Osteocyte (in vitro differentiated cells): ENCODE data around the gene ESRP2. TPM values are rescaled to one million over a fixed set of nuclear protein-coding genes. Genes with fewer than 3 reads are reported as not detected.

ENCODE experiments used
- DNase-seq: peaks from one replicate; pipeline ENCODE4 v3.0.0; 2021; ENCODE audit warnings: mixed read lengths; ENCODE audit not compliant: unreplicated experiment; ENCODE audit errors: extremely low spot score
- H3K27ac Mint-ChIP-seq: one replicate; pipeline ENCODE4 v1.8.0; 2021; ENCODE audit warnings: mild to moderate bottlenecking, mixed read lengths; ENCODE audit not compliant: unreplicated experiment
- H3K27me3 Mint-ChIP-seq: one replicate; pipeline ENCODE4 v1.8.0; 2021; ENCODE audit warnings: mixed read lengths; ENCODE audit not compliant: unreplicated experiment
- H3K36me3 Mint-ChIP-seq: one replicate; pipeline ENCODE4 v1.8.0; 2021; ENCODE audit warnings: mixed read lengths; ENCODE audit not compliant: unreplicated experiment
- H3K4me1 Mint-ChIP-seq: one replicate; pipeline ENCODE4 v1.8.0; 2021; ENCODE audit warnings: mixed read lengths; ENCODE audit not compliant: unreplicated experiment
- H3K4me3 Mint-ChIP-seq: one replicate; pipeline ENCODE4 v1.8.0; 2021; ENCODE audit warnings: mild to moderate bottlenecking, moderate library complexity, mixed read lengths; ENCODE audit not compliant: unreplicated experiment
- H3K9me3 Mint-ChIP-seq: one replicate; pipeline ENCODE4 v1.8.0; 2021; ENCODE audit warnings: mixed read lengths; ENCODE audit not compliant: unreplicated experiment
- total RNA-seq: library from RNA; stranded (reverse); gene quantifications from 2 replicates; pipeline ENCODE4 v1.2.1, GENCODE V29; 2021
- TF ChIP-seq, protein P1 (sequence below): fragments of 200-600 bp; sonication (generic); IDR thresholded peaks from 2 replicates; pipeline ENCODE4 v1.5.0; 2021; ENCODE audit warnings: antibody characterized with exemption, mild to moderate bottlenecking, moderate library complexity

Gene ESRP2
- total RNA-seq, 1 donor from 2014 or later, result 0.24 TPM

GRCh38 chr16:68238029-68238345, 2.1 kb upstream of the ESRP2 start:
- Mint-ChIP-seq H3K27me3 (no peaks in the 10 kb centered on the region), H3K4me3 (peak overlapping the region; percentile 84), H3K9me3 (no peaks in the 10 kb centered on the region), H3K27ac (peak overlapping the region; percentile 97), H3K4me1 (peaks cover 20% of the 10 kb centered on the region), H3K36me3 (no peaks in the 10 kb centered on the region)
- TF ChIP-seq, protein P1, sequence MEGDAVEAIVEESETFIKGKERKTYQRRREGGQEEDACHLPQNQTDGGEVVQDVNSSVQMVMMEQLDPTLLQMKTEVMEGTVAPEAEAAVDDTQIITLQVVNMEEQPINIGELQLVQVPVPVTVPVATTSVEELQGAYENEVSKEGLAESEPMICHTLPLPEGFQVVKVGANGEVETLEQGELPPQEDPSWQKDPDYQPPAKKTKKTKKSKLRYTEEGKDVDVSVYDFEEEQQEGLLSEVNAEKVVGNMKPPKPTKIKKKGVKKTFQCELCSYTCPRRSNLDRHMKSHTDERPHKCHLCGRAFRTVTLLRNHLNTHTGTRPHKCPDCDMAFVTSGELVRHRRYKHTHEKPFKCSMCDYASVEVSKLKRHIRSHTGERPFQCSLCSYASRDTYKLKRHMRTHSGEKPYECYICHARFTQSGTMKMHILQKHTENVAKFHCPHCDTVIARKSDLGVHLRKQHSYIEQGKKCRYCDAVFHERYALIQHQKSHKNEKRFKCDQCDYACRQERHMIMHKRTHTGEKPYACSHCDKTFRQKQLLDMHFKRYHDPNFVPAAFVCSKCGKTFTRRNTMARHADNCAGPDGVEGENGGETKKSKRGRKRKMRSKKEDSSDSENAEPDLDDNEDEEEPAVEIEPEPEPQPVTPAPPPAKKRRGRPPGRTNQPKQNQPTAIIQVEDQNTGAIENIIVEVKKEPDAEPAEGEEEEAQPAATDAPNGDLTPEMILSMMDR, result no peak
- no peak for DNase-seq

GRCh38 chr16:68237243-68238028, 1.5 kb upstream of the ESRP2 start:
- Mint-ChIP-seq H3K36me3 (no peaks in the 10 kb centered on the region), H3K4me3 (peak overlapping the region; percentile 84), H3K27me3 (no peaks in the 10 kb centered on the region), H3K27ac (peak overlapping the region; percentile 97), H3K9me3 (no peaks in the 10 kb centered on the region), H3K4me1 (peaks cover 20% of the 10 kb centered on the region)
- peak; percentile 99 for DNase-seq
- TF ChIP-seq, protein P1, result no peak

DNA sequence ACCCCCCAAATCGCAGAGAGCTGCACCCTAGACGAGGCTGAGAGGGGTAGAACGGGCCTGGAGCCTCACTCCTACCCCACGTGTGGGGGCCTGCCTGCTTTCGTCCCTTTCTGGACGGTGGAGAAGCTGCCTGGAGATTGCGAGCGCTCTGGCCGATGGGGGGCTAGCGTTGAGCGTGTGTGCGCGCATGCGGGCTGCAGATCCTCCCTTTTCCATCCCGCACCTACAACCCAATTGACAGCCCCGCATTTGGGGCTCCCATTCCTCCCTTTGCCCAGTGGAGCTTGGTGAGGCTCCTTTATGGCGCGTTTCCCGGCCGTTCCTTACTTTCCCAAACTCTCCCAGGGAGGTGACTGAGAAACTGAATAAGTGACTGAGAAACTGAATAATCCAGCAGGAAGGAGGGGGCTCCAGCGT, 907 bp upstream of the ESRP2 start:
- DNase-seq, result no peak
- peaks cover 20% of the 10 kb centered on the region for H3K4me1 Mint-ChIP-seq
- H3K4me3 Mint-ChIP-seq, result peak overlapping the region; percentile 84
- no peaks in the 10 kb centered on the region for H3K9me3 Mint-ChIP-seq
- H3K27ac Mint-ChIP-seq, result peak overlapping the region; percentile 89
- no peaks in the 10 kb centered on the region for H3K36me3 Mint-ChIP-seq
- no peaks in the 10 kb centered on the region for H3K27me3 Mint-ChIP-seq
- TF ChIP-seq, protein P1, result no peak

DNA sequence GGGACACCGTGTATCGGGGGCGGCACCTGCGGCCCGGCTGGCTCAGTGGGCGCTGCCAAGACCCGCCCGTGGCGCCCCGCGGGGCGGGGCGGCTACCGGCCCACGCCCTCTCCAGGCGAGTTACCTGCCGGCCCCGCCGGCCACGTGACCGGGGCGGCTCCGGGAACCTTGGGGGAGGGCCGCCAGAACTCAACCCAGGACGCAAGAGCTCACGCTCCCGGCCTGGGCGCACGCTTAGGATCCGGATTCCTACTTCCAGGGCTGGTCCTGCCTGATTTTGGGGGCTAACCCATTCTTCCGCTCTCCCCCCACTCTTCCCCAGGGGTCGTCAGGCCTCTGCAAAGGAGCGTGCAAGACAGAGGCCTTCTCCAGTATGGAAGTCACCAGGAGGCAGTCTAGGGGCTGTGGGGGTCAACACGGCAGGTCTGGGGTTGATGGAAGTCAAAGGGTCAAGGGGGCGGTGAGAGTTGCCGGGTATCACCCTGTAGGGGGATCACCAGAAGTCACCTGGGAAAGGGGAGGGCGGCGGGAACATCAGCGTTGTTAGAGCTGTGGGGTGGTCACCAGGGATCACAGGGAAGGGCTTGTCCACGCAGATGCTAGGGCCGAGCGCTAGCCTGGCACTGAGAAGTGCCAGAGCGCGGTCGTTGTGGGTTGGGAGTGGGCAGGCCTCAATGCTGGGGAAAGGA, 354 bp upstream of the ESRP2 start:
- H3K27me3 Mint-ChIP-seq, result no peaks in the 10 kb centered on the region
- H3K4me1 Mint-ChIP-seq, result peaks cover 20% of the 10 kb centered on the region
- H3K27ac Mint-ChIP-seq, result peak overlapping the region; percentile 89
- TF ChIP-seq, protein P1, result no peak
- no peak for DNase-seq
- peak overlapping the region; percentile 84 for H3K4me3 Mint-ChIP-seq
- no peaks in the 10 kb centered on the region for H3K9me3 Mint-ChIP-seq
- H3K36me3 Mint-ChIP-seq, result no peaks in the 10 kb centered on the region
